ENCODE data around the gene DDX52.
"Not testable (repeated sequence)": the region's sequence is repeated elsewhere in the genome, so short reads cannot be mapped to it uniquely, and the experiment has no call there.

DDX52 gene

GRCh38 chr17:37643118-37643766 is at the start of gene DDX52:
DDX52 (minus strand) TSS chr17:37643446; CDS start chr17:37643420, 26 bp downstream.
- DNase-seq (ENCODE audit: insufficient read length, low spot score) (peak; percentile 97), FAIRE-seq (no peak)

GRCh38 chr17:37691807-37692206 is 48.6 kb upstream of the DDX52 start:
- FAIRE-seq (no peak), DNase-seq (ENCODE audit: insufficient read length, low spot score) (no peak)

- DNase-seq (ENCODE audit: insufficient read length, low spot score), result no peak
- FAIRE-seq, result no peak
Observed at GRCh38 chr17:37689317-37689716, 46.1 kb upstream of the DDX52 start.

- DNase-seq (ENCODE audit: insufficient read length, low spot score) (no peak), FAIRE-seq (no peak)
Observed at GRCh38 chr17:37683454-37683984, 40.3 kb upstream of the DDX52 start.

- FAIRE-seq, result no peak
- no peak for DNase-seq (ENCODE audit: insufficient read length, low spot score)
Observed at GRCh38 chr17:37682007-37682406, 38.8 kb upstream of the DDX52 start.

GRCh38 chr17:37679995-37680394 is 36.7 kb upstream of the DDX52 start:
- FAIRE-seq; DNase-seq (ENCODE audit: insufficient read length, low spot score): not testable (repeated sequence)

GRCh38 chr17:37678036-37678435 is 34.8 kb upstream of the DDX52 start:
- no peak for FAIRE-seq
- DNase-seq (ENCODE audit: insufficient read length, low spot score), result no peak

- DNase-seq (ENCODE audit: insufficient read length, low spot score), result no peak
- no peak for FAIRE-seq
Observed at GRCh38 chr17:37677021-37677420, 33.8 kb upstream of the DDX52 start.

- FAIRE-seq (no peak), DNase-seq (ENCODE audit: insufficient read length, low spot score) (peak; percentile 52)
Observed at GRCh38 chr17:37676115-37676925, 33.1 kb upstream of the DDX52 start.

GRCh38 chr17:37674511-37674910 is 31.3 kb upstream of the DDX52 start:
- DNase-seq (ENCODE audit: insufficient read length, low spot score), result no peak
- FAIRE-seq, result no peak

GRCh38 chr17:37673386-37673785 is 30.1 kb upstream of the DDX52 start:
- FAIRE-seq (no peak), DNase-seq (ENCODE audit: insufficient read length, low spot score) (no peak)

- FAIRE-seq, result no peak
Observed at GRCh38 chr17:37672548-37673078, 29.4 kb upstream of the DDX52 start.

GRCh38 chr17:37671824-37672547 is 28.7 kb upstream of the DDX52 start:
- FAIRE-seq, result no peak

More at GRCh38 chr17:37672548-37673078, 29.4 kb upstream of the DDX52 start:
- DNase-seq (ENCODE audit: insufficient read length, low spot score), result no peak

GRCh38 chr17:37671028-37671823 is 28.0 kb upstream of the DDX52 start:
- FAIRE-seq (no peak), DNase-seq (ENCODE audit: insufficient read length, low spot score) (no peak)

More at GRCh38 chr17:37671824-37672547, 28.7 kb upstream of the DDX52 start:
- DNase-seq (ENCODE audit: insufficient read length, low spot score), result peak; percentile 71

- no peak for DNase-seq (ENCODE audit: insufficient read length, low spot score)
- no peak for FAIRE-seq
Observed at GRCh38 chr17:37667039-37667438, 23.8 kb upstream of the DDX52 start.

- FAIRE-seq, result no peak
- no peak for DNase-seq (ENCODE audit: insufficient read length, low spot score)
Observed at GRCh38 chr17:37664214-37664613, 21.0 kb upstream of the DDX52 start.

GRCh38 chr17:37662353-37662752 is 19.1 kb upstream of the DDX52 start:
- DNase-seq (ENCODE audit: insufficient read length, low spot score), result no peak
- FAIRE-seq, result no peak

- FAIRE-seq (no peak), DNase-seq (ENCODE audit: insufficient read length, low spot score) (no peak)
Observed at GRCh38 chr17:37661400-37662014, 18.3 kb upstream of the DDX52 start.

- FAIRE-seq (no peak), DNase-seq (ENCODE audit: insufficient read length, low spot score) (no peak)
Observed at GRCh38 chr17:37659925-37660324, 16.7 kb upstream of the DDX52 start.

- DNase-seq (ENCODE audit: insufficient read length, low spot score) (no peak), FAIRE-seq (no peak)
Observed at GRCh38 chr17:37657202-37657601, 14.0 kb upstream of the DDX52 start.
